Cerebellar cortex (tissue), 1 donor: ENCODE measurements around the gene FZD7.

Experiments
- DNase-seq: peaks from one replicate; pipeline ENCODE4 v3.0.0-alpha.2; 2015; ENCODE audit warnings: low spot score

FZD7 gene

GRCh38 chr2:202014318-202014717 lies 19.3 kb upstream of the FZD7 start:
- DNase-seq = no peak

GRCh38 chr2:202014759-202015211 lies 18.9 kb upstream of the FZD7 start:
- no peak for DNase-seq

DNA sequence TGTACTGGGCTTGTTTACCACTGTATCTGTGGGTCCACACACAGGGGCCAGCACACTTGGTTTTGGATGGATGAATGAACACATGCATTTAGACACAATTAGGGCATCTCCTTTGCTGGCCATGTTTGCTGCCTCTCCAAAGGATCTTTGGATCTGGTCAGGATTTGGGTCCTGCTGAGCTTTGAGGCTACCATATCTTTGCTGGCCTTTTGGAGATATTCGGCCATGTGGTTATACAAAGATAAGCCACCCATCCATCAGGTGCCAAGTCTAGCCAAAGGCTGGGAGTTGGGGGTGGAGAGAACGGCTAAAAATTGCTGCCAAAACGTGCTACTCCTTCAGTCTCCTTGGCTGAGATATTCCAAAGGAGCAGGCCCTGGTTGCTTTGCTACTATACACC lies 18.2 kb upstream of the FZD7 start:
- peak; percentile 91 for DNase-seq

DNA sequence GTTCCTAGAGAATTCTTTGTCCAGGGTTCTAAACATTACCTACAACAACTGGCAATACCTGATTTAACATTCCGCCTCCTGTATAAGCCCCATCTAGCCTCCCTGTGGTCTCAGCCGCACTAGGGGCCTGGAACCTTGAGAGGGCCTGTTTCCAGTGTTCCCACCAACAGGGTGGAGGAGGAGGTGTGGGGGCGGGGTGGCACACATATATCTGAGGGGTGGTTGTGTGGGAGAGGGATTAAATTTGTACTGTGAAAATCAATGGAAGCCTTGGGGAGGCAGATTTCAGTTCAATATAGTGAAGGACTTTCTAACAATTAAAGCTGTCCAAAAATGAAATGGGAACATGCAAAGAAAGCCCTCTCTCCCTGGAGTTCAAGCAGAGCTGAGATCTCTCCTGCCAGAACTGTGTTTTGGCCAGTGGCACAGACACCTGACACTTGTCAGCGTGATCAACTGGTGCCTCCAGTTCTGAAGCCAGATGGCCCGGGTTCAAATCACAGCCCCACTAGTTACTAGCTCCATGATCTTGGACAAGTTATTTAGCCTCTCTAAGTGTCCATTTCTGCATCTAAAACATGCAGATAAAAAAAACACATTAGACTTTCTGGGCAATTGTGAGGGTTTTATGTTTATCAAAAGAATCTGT lies 17.0 kb upstream of the FZD7 start:
- peak; percentile 98 for DNase-seq

DNA sequence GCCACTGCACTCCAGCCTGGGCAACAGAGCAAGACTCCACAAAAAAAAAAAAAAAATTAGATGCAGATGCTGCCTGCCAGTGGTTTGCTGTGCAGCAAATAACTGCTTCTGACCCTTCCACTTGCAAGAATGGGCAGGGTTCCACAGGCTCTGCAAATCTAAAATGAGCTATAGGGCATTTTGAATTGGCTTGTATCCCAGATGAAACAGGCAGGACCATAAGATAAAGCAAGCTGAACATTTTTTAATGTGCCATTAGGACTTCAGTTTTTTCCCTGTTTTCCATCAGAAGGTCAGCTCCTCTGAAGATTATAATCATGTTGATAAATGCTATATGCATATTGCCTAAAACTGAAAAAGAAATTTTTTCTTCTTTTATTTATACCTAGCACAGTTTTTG lies 15.7 kb upstream of the FZD7 start:
- peak; percentile 38 for DNase-seq

- peak; percentile 74 for DNase-seq
These were observed 14.7 kb upstream of the FZD7 start for GRCh38 chr2:202018950-202019349.

- DNase-seq = no peak
These were observed 13.8 kb upstream of the FZD7 start for GRCh38 chr2:202019689-202020450.

DNA sequence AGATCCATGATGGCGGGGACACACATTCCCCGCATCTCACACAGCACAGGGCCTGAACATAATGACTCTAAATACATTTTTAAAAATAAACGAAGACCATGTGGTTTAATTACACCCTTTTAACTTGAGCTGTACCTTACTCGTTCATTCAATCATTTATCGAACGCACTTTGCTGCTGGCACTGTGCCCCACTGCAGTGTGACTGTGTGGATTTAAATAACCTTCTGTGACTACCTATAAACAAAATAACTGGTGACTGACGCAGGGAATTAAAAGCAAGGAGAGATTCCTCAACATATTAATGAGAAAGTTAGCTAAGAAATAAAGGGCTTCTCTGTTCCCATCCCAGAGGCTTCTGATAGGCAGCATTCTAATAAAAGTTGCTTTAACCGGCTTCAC lies 10.9 kb upstream of the FZD7 start:
- DNase-seq = no peak

GRCh38 chr2:202023198-202023903 lies 10.3 kb upstream of the FZD7 start:
- DNase-seq = no peak

DNA sequence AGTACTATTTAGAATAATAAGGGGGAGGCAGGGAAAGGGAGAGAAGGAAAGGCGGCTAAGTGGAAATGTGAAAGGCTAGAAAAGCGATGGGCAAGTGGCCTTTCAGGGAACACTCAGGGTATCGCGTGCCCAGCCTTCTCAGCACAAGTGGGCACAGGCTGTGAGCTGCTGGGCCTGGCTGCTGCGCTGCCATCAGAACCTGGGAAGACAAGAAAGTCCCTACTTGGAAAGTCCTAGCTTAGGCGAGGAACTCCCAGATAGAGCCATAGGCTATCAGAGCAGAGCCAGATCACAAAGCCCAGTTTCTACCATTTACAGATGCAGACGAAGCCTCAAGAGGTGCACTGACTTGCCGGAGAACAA lies 9.8 kb upstream of the FZD7 start:
- no peak for DNase-seq

DNA sequence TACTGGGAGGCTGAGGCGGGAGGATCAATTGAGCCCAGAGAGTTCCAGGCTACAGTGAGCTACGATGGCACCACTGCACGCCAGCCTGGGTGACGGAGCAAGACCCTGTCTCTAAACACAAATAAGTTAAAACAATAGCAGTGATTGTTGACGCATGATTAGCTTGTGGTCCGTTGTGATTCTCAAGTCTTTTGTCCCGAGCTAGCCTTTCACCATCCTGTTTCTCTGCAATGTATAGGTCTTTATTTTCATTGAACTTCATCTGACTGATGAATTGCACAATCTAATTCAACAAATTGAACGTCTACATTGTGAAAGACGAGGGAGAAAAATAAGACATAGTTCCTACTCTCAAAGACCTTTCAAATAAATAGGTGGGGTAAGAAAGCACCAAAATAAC lies 8.8 kb upstream of the FZD7 start:
- DNase-seq = no peak

GRCh38 chr2:202025816-202026215 lies 7.8 kb upstream of the FZD7 start:
- no peak for DNase-seq

DNA sequence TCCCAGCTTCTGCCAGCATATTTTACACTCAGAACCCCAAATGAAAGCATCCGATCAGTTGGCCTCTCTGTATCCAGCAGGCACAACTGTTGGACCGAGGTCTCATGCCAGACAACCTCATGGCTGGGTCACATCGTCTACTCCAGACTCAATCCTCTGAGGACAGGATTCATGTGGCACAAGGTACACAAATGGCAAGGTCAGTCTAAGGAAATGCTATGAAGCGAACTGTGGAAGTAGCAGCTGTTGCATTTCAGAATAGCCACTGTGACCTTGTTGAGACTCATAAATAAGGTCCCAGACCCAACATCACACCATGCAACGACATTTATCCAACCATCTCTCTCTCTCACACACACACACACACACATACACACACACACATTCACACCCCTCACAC lies 7.1 kb upstream of the FZD7 start:
- DNase-seq = no peak

DNA sequence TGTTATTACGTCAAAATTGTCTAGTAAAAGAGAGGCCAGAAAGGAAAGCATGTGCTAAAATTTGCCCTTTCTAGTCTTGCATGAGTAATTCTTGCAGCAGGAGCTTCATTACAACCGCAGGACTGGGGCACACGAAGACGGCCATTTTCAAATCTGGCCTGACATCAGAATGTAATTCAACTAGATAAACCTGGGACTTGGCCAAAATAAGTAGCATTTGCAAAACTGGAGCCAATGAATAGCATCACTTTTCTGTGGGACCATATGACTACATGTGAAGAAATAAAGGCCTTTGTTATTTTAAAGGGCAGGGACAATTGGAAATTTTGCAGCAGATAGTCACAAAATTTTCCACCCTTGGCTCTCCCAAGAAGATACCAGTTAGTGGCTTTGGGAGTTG lies 3.0 kb upstream of the FZD7 start:
- DNase-seq = no peak

DNA sequence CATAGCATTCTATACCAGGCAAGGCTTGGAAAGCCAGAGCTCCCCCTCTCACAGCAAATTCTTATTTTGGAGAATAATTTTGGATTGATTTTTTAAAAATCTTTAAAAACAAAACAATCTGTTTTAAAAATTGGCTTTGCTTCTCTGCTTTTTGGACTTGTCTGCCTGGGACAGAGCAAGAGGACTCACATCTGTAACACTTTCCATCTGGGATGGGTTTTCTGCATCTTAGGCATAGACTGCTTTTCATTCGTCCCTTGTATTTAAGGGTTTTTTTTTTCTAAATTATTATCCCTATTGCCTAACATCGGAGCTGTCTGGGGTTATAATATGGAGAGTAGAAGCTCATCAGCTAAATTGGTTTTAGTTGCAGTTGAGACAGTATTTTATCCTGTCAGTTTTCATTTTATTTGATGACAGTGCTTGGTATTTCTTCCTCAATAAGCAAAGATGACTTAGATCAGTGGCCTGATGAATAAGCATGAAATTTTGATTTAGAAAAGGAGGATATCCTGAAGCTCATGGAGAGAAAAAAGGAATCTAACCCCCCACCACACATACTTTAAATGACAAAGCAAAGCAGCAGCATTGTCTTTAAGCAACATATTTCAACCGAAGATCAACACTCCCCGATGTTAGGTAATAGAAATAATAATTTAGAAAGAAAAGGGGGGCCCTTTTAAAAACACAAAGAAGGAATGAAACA lies 2.3 kb upstream of the FZD7 start:
- DNase-seq = no peak

- no peak for DNase-seq
These were observed 774 bp upstream of the FZD7 start for GRCh38 chr2:202032846-202033316.

DNA sequence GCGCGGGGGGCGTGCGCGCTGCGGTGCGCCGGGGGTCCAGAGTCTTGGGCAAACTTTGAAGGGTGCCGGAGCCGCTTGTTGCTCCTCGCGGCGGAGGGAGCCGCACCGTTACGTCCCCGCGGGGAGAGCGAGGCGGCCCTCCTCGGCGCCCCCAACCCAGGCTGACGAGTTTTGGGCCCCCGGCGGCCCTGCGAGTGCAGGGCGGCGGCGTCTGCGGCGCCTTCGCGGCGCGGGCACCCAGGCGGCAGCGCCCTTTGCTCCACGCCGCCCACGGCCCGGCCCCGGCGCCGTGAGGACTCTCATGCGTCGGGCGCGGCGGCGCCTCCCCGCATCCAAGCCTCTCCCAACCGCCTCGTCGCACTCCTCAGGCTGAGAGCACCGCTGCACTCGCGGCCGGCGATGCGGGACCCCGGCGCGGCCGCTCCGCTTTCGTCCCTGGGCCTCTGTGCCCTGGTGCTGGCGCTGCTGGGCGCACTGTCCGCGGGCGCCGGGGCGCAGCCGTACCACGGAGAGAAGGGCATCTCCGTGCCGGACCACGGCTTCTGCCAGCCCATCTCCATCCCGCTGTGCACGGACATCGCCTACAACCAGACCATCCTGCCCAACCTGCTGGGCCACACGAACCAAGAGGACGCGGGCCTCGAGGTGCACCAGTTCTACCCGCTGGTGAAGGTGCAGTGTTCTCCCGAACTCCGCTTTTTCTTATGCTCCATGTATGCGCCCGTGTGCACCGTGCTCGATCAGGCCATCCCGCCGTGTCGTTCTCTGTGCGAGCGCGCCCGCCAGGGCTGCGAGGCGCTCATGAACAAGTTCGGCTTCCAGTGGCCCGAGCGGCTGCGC lies 814 bp downstream of the FZD7 start:
- DNase-seq = peak; percentile 44

DNA sequence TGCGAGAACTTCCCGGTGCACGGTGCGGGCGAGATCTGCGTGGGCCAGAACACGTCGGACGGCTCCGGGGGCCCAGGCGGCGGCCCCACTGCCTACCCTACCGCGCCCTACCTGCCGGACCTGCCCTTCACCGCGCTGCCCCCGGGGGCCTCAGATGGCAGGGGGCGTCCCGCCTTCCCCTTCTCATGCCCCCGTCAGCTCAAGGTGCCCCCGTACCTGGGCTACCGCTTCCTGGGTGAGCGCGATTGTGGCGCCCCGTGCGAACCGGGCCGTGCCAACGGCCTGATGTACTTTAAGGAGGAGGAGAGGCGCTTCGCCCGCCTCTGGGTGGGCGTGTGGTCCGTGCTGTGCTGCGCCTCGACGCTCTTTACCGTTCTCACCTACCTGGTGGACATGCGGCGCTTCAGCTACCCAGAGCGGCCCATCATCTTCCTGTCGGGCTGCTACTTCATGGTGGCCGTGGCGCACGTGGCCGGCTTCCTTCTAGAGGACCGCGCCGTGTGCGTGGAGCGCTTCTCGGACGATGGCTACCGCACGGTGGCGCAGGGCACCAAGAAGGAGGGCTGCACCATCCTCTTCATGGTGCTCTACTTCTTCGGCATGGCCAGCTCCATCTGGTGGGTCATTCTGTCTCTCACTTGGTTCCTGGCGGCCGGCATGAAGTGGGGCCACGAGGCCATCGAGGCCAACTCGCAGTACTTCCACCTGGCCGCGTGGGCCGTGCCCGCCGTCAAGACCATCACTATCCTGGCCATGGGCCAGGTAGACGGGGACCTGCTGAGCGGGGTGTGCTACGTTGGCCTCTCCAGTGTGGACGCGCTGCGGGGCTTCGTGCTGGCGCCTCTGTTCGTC lies 1.7 kb downstream of the FZD7 start:
- DNase-seq = peak; percentile 88

DNA sequence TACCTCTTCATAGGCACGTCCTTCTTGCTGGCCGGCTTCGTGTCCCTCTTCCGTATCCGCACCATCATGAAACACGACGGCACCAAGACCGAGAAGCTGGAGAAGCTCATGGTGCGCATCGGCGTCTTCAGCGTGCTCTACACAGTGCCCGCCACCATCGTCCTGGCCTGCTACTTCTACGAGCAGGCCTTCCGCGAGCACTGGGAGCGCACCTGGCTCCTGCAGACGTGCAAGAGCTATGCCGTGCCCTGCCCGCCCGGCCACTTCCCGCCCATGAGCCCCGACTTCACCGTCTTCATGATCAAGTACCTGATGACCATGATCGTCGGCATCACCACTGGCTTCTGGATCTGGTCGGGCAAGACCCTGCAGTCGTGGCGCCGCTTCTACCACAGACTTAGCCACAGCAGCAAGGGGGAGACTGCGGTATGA lies 2.3 kb downstream of the FZD7 start:
- DNase-seq = no peak

DNA sequence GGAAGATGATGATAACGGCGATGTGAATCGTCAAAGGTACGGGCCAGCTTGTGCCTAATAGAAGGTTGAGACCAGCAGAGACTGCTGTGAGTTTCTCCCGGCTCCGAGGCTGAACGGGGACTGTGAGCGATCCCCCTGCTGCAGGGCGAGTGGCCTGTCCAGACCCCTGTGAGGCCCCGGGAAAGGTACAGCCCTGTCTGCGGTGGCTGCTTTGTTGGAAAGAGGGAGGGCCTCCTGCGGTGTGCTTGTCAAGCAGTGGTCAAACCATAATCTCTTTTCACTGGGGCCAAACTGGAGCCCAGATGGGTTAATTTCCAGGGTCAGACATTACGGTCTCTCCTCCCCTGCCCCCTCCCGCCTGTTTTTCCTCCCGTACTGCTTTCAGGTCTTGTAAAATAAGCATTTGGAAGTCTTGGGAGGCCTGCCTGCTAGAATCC lies 3.0 kb downstream of the FZD7 start:
- DNase-seq = peak; percentile 81
